Mesenchymal stem cell (in vitro differentiated cells and primary cell): ENCODE measurements around the gene SEPTIN10. TPM values are rescaled to one million over a fixed set of nuclear protein-coding genes. Genes with fewer than 3 reads are reported as not detected.

ENCODE experiments used
- DNase-seq: peaks from one replicate; pipeline ENCODE4 v3.0.0-alpha.2; 2013
- H2AFZ ChIP-seq: one replicate; pipeline ENCODE4 v1.6.1; 2013; ENCODE audit warnings: low read depth, mild to moderate bottlenecking, control low read depth, inconsistent platforms, low read length, moderate library complexity
- H2AK5ac ChIP-seq: 2 replicates; pipeline ENCODE4 v1.6.1; 2013; ENCODE audit warnings: low read length, moderate library complexity, mild to moderate bottlenecking, inconsistent platforms; ENCODE audit not compliant: severe bottlenecking
- H2BK120ac ChIP-seq: one replicate; pipeline ENCODE4 v1.6.1; 2013; ENCODE audit warnings: low read depth, mild to moderate bottlenecking, inconsistent platforms, low read length, moderate library complexity
- H2BK12ac ChIP-seq, 2 experiments: one replicate each; pipeline ENCODE4 v1.6.1; 2013; ENCODE audit warnings: inconsistent platforms in 2 of 2, low read length in 2 of 2, mild to moderate bottlenecking in 2 of 2, moderate library complexity in 2 of 2, control low read depth in 1 of 2
- H2BK15ac ChIP-seq: one replicate; pipeline ENCODE4 v1.6.1; 2013; ENCODE audit warnings: mild to moderate bottlenecking, low read depth, inconsistent platforms; ENCODE audit not compliant: poor library complexity, severe bottlenecking
- H2BK5ac ChIP-seq: 2 replicates; pipeline ENCODE4 v1.6.1; 2013; ENCODE audit warnings: low read depth, mild to moderate bottlenecking, low read length, control low read depth, inconsistent platforms; ENCODE audit not compliant: poor library complexity, severe bottlenecking
- H3K14ac ChIP-seq, 2 experiments: one replicate each; pipeline ENCODE4 v1.6.1; 2013; ENCODE audit warnings: inconsistent platforms in 2 of 2, low read length in 2 of 2, control low read depth in 1 of 2, mild to moderate bottlenecking in 1 of 2, moderate library complexity in 1 of 2
- H3K18ac ChIP-seq, 2 experiments: one replicate each; pipeline ENCODE4 v1.6.1; 2013; ENCODE audit warnings: inconsistent platforms in 2 of 2, low read length in 2 of 2, control low read depth in 1 of 2, low read depth in 1 of 2, mild to moderate bottlenecking in 1 of 2
- H3K23ac ChIP-seq, 2 experiments: one replicate each; pipeline ENCODE4 v1.6.1; 2013; ENCODE audit warnings: inconsistent platforms in 2 of 2, low read length in 2 of 2, mild to moderate bottlenecking in 2 of 2, moderate library complexity in 2 of 2, control low read depth in 1 of 2
- H3K27ac ChIP-seq: 2 replicates; pipeline ENCODE4 v1.5.1; 2013; ENCODE audit warnings: mild to moderate bottlenecking, moderate library complexity, low read length, control low read depth, inconsistent platforms; ENCODE audit not compliant: poor library complexity, severe bottlenecking
- H3K27me3 ChIP-seq, 2 experiments: 2 replicates each; pipeline versions ENCODE4 v1.6.1 to v1.7.0; 2013; ENCODE audit warnings: low read length in 2 of 2, mild to moderate bottlenecking in 2 of 2, moderate library complexity in 2 of 2, control low read depth in 1 of 2, inconsistent platforms in 1 of 2; ENCODE audit not compliant: control insufficient read depth in 1 of 2, insufficient read depth in 1 of 2
- H3K36me3 ChIP-seq, 2 experiments: 2 replicates each; pipeline versions ENCODE4 v1.6.1 to v1.7.0; 2013; ENCODE audit warnings: low read length in 2 of 2, control low read depth in 1 of 2, inconsistent platforms in 1 of 2, low read depth in 1 of 2, mild to moderate bottlenecking in 1 of 2; ENCODE audit not compliant: insufficient read depth in 2 of 2, control insufficient read depth in 1 of 2
- H3K4ac ChIP-seq, 2 experiments: one replicate each; pipeline ENCODE4 v1.6.1; 2013; ENCODE audit warnings: inconsistent platforms in 2 of 2, low read length in 2 of 2, mild to moderate bottlenecking in 2 of 2, moderate library complexity in 2 of 2, control low read depth in 1 of 2, low read depth in 1 of 2
- H3K4me1 ChIP-seq: 2 replicates; pipeline ENCODE4 v1.6.1; 2013; ENCODE audit warnings: low read depth, low read length, control low read depth; ENCODE audit not compliant: control insufficient read depth, insufficient read depth
- H3K4me2 ChIP-seq: 2 replicates; pipeline ENCODE4 v1.6.1; 2013; ENCODE audit warnings: low read length, mild to moderate bottlenecking, inconsistent platforms; ENCODE audit not compliant: poor library complexity, severe bottlenecking
- H3K4me3 ChIP-seq, 2 experiments: 2 replicates each; pipeline versions ENCODE4 v1.5.1 to v1.7.0; 2013; ENCODE audit warnings: low read length in 2 of 2, mild to moderate bottlenecking in 2 of 2, control low read depth in 1 of 2, low read depth in 1 of 2; ENCODE audit not compliant: insufficient read depth in 1 of 2
- H3K79me1 ChIP-seq: replicated peaks from 2 replicates; pipeline ENCODE4 v1.6.1; 2013; ENCODE audit warnings: mild to moderate bottlenecking, control low read depth, low read length, inconsistent platforms; ENCODE audit not compliant: poor library complexity, severe bottlenecking
- H3K9ac ChIP-seq: 2 replicates; pipeline ENCODE4 v1.7.0; 2013; ENCODE audit warnings: mild to moderate bottlenecking, low read length, moderate library complexity
- H3K9me3 ChIP-seq: 2 replicates; pipeline ENCODE4 v1.7.0; 2013; ENCODE audit warnings: mild to moderate bottlenecking, low read length; ENCODE audit not compliant: control insufficient read depth
- H4K8ac ChIP-seq: one replicate; pipeline ENCODE4 v1.6.1; 2013; ENCODE audit warnings: inconsistent platforms, mild to moderate bottlenecking, low read length, moderate library complexity
- H4K91ac ChIP-seq: one replicate; pipeline ENCODE4 v1.6.1; 2013; ENCODE audit warnings: mild to moderate bottlenecking, low read length, inconsistent platforms
- WGBS: methylation state at CpG from one replicate; pipeline ENCODE4 v1.1.7; 2013; ENCODE audit warnings: mixed read lengths; 5-methylcytosine and 5-hydroxymethylcytosine counted together
- polyA plus RNA-seq, 2 experiments: library from polyadenylated mRNA; stranded (reverse); fragments of 200-250 nt; gene quantifications; one replicate each; pipeline ENCODE4 v1.2.3, GENCODE V29; 2013

Gene SEPTIN10
- 59.2 TPM for polyA plus RNA-seq (2013, experiment 1 of 2)
- polyA plus RNA-seq (2013, experiment 2 of 2): 61.1 TPM

DNA sequence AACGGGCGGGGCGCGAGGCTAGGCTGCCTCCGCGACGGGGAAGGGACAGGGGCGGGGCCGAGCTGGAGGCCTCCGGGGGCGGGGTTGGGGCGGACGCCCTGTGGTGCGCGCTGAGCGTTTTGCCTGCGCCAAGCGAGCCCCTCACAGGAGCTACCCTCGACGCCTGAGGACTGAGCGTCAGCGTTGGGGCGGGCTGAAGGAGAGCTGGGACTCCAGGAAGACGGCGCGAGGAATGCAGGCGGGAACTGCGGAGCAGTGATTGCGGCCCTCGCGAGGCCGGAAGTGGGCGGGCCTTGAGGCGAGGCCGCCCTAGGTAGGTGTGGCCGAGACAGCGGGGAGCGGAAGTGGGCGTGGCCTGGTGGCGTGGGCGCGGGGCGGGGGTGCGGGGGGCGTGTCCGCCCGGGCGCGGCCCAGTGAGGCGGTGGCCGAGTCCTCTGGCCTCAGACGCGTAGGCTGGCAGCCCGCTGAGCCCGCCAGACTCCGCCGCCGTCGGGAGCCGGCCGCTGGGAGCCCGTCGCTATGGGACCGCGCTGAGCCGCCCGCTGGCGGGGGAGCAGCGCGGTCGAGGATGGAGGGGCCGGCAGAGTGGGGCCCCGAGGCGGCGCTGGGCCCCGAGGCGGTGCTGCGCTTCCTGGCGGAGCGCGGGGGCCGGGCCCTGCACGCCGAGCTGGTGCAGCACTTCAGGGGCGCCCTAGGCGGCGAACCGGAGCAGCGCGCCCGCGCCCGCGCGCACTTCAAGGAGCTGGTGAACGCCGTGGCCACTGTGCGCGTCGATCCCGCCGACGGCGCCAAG, at the start of gene SEPTIN10, which contains the start of gene SOWAHC:
TSS of gene SEPTIN10 (minus strand) at position 45 of the 793 bp plus-strand sequence. CDS start 139 bp downstream, outside the sequence.
TSS of gene SOWAHC (plus strand) at position 443 of the 793 bp plus-strand sequence. CDS start at position 569, 126 bp downstream.
- peak within 1 kb of the TSS; percentile 100 for H2BK15ac ChIP-seq
- H4K8ac ChIP-seq: peak within 1 kb of the TSS; percentile 93
- peak within 1 kb of the TSS; percentile 98 for H2BK120ac ChIP-seq
- DNase-seq: peak; percentile 99
- H4K91ac ChIP-seq: peak within 1 kb of the TSS; percentile 90
- H3K36me3 ChIP-seq: no peaks in the 10 kb centered on the region
- peaks cover 16% of the 10 kb centered on the region for H3K79me1 ChIP-seq
- peak within 1 kb of the TSS; percentile 85 to 88 for H3K4me3 ChIP-seq
- H3K14ac ChIP-seq: peak within 1 kb of the TSS in 1 of 2 experiments; percentile 75
- H3K23ac ChIP-seq: peak within 1 kb of the TSS; percentile 89 to 90
- peak within 1 kb of the TSS; percentile 53 for H3K27ac ChIP-seq
- H3K4me2 ChIP-seq: peak within 1 kb of the TSS; percentile 92
- H3K4ac ChIP-seq: peak within 1 kb of the TSS; percentile 87 to 91
- peak within 1 kb of the TSS; percentile 86 to 94 for H3K18ac ChIP-seq
- H3K4me1 ChIP-seq: peaks cover 15% of the 10 kb centered on the region
- WGBS: under 1% methylated on average over 55 of the region's 104 CpGs
- H2BK5ac ChIP-seq: peak within 1 kb of the TSS; percentile 95
- H2AFZ ChIP-seq: peak within 1 kb of the TSS; percentile 42
- H3K9me3 ChIP-seq: no peaks in the 10 kb centered on the region
- H2AK5ac ChIP-seq: no peak within 1 kb of the TSS
- H3K27me3 ChIP-seq: no peaks in the 10 kb centered on the region
- H3K9ac ChIP-seq: peak within 1 kb of the TSS; percentile 94
- peak within 1 kb of the TSS; percentile 5 to 77 for H2BK12ac ChIP-seq

- H3K23ac ChIP-seq: no peak overlapping the region
- DNase-seq: no peak
- no peak overlapping the region for H4K91ac ChIP-seq
- H3K9ac ChIP-seq: no peak overlapping the region
- peaks cover 0 to 25% of the 10 kb centered on the region in 2 experiments for H3K27me3 ChIP-seq
- no peak overlapping the region for H3K4ac ChIP-seq
- H3K79me1 ChIP-seq: no peaks in the 10 kb centered on the region
- H3K18ac ChIP-seq: no peak overlapping the region
- H3K4me3 ChIP-seq: no peak overlapping the region
- H3K27ac ChIP-seq: no peak overlapping the region
- no peaks in the 10 kb centered on the region for H3K9me3 ChIP-seq
- no peak overlapping the region for H2BK120ac ChIP-seq
- H2BK5ac ChIP-seq: no peak overlapping the region
- no peak overlapping the region for H2AK5ac ChIP-seq
- H3K4me2 ChIP-seq: no peak overlapping the region
- no peak overlapping the region for H2AFZ ChIP-seq
- H4K8ac ChIP-seq: no peak overlapping the region
- no peak overlapping the region for H3K14ac ChIP-seq
- H3K36me3 ChIP-seq: no peaks in the 10 kb centered on the region
- no peak overlapping the region for H2BK12ac ChIP-seq
- H2BK15ac ChIP-seq: no peak overlapping the region
- H3K4me1 ChIP-seq: peaks cover 2% of the 10 kb centered on the region
These were observed 49.1 kb upstream of the SEPTIN10 start for GRCh38 chr2:109662889-109663288.

DNA sequence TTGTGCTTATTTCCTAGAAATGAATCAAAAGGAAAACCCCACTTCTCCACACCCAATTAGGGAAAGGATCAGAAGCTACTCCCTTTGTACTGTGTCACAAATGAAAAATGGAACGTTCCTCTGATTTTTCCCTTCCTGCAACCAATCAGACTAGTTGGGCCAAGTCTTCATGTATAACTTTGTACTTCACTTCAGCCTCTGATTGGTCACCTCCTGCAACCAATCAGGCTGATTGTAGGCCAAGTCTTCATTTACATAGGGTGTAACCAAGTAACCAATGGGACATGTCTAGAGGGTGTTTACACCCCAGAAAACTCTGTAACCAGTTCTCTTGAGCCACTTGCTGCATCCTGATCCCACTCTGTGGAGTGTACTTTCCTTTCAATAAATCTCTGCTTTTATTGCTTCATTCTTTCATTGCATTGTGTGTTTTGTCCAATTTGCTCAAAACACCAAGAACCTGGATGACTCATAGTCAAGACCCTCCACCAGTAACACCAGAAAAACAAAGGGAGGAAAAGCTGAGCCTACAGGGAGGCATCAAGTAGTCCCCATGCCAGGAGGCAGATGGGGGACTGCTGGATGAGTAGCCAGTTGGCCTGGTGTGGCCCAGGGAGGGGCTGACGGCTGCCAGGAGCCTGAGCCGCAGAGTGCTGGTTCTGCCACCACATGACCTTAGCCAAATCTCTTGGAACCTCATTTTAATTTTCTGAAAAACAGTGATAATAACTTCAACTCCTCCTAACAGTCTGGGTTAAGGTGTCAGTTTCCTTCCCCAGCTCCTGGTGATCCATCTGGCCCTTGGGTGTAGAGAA, 46.5 kb upstream of the SEPTIN10 start:
- WGBS: 85% methylated on average over 1 of the region's 3 CpGs
- H3K36me3 ChIP-seq: no peaks in the 10 kb centered on the region
- no peak overlapping the region for H2BK12ac ChIP-seq
- no peak overlapping the region for H2BK5ac ChIP-seq
- no peak overlapping the region for H2BK15ac ChIP-seq
- H3K4ac ChIP-seq: no peak overlapping the region
- no peak for DNase-seq
- H3K9me3 ChIP-seq: no peaks in the 10 kb centered on the region
- no peak overlapping the region for H3K27ac ChIP-seq
- H2AFZ ChIP-seq: no peak overlapping the region
- H3K4me3 ChIP-seq: no peak overlapping the region
- no peak overlapping the region for H4K91ac ChIP-seq
- H2AK5ac ChIP-seq: no peak overlapping the region
- no peak overlapping the region for H3K4me2 ChIP-seq
- H3K18ac ChIP-seq: no peak overlapping the region
- no peaks in the 10 kb centered on the region for H3K79me1 ChIP-seq
- no peak overlapping the region for H3K23ac ChIP-seq
- peaks cover 0 to 15% of the 10 kb centered on the region in 2 experiments for H3K27me3 ChIP-seq
- H2BK120ac ChIP-seq: no peak overlapping the region
- peaks cover 2% of the 10 kb centered on the region for H3K4me1 ChIP-seq
- no peak overlapping the region for H3K9ac ChIP-seq
- H3K14ac ChIP-seq: no peak overlapping the region
- H4K8ac ChIP-seq: no peak overlapping the region
